Type B pancreatic cell (in vitro differentiated cells): Measurements from ENCODE around the gene PLEKHG4B. TPM values are rescaled to one million over a fixed set of nuclear protein-coding genes. Genes with fewer than 3 reads are reported as not detected.
"Not testable (repeated sequence)": the region's sequence is repeated elsewhere in the genome, so short reads cannot be mapped to it uniquely, and the experiment has no call there.

Experiments
- DNase-seq: peaks from one replicate; pipeline ENCODE4 v3.0.0; 2021; ENCODE audit warnings: mixed read lengths; ENCODE audit not compliant: unreplicated experiment; ENCODE audit errors: extremely low spot score
- H3K27ac Mint-ChIP-seq: 2 replicates; pipeline ENCODE4 v1.8.0; 2021; ENCODE audit warnings: mild to moderate bottlenecking, mixed read lengths
- H3K27me3 Mint-ChIP-seq: 2 replicates; pipeline ENCODE4 v1.8.0; 2021; ENCODE audit warnings: mixed read lengths
- H3K36me3 Mint-ChIP-seq: 2 replicates; pipeline ENCODE4 v1.8.0; 2021; ENCODE audit warnings: mixed read lengths
- H3K4me1 Mint-ChIP-seq: one replicate; pipeline ENCODE4 v1.8.0; 2021; ENCODE audit warnings: mixed read lengths; ENCODE audit not compliant: unreplicated experiment
- H3K4me3 Mint-ChIP-seq: 2 replicates; pipeline ENCODE4 v1.8.0; 2021; ENCODE audit warnings: mild to moderate bottlenecking, mixed read lengths
- H3K9me3 Mint-ChIP-seq: 2 replicates; pipeline ENCODE4 v1.8.0; 2021; ENCODE audit warnings: mixed read lengths
- total RNA-seq: library from RNA; stranded (reverse); gene quantifications from 2 replicates; pipeline ENCODE4 v1.2.1, GENCODE V29; 2021; ENCODE audit warnings: low replicate concordance
- TF ChIP-seq, protein P1 (sequence below): fragments of 200-600 bp; sonication (generic); conservative IDR thresholded peaks from 2 replicates; pipeline ENCODE4 v1.5.0; 2021; ENCODE audit warnings: antibody characterized with exemption, mild to moderate bottlenecking

PLEKHG4B gene
- total RNA-seq, 1 donor from 2014 or later: 32.8 TPM

GRCh38 chr5:228886-229285 is 136.9 kb downstream of the PLEKHG4B start:
- TF ChIP-seq, protein P1, sequence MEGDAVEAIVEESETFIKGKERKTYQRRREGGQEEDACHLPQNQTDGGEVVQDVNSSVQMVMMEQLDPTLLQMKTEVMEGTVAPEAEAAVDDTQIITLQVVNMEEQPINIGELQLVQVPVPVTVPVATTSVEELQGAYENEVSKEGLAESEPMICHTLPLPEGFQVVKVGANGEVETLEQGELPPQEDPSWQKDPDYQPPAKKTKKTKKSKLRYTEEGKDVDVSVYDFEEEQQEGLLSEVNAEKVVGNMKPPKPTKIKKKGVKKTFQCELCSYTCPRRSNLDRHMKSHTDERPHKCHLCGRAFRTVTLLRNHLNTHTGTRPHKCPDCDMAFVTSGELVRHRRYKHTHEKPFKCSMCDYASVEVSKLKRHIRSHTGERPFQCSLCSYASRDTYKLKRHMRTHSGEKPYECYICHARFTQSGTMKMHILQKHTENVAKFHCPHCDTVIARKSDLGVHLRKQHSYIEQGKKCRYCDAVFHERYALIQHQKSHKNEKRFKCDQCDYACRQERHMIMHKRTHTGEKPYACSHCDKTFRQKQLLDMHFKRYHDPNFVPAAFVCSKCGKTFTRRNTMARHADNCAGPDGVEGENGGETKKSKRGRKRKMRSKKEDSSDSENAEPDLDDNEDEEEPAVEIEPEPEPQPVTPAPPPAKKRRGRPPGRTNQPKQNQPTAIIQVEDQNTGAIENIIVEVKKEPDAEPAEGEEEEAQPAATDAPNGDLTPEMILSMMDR: no peak
- no peak for DNase-seq
- H3K36me3 Mint-ChIP-seq: peaks cover 35% of the 10 kb centered on the region
- no peak overlapping the region for H3K27ac Mint-ChIP-seq
- no peaks in the 10 kb centered on the region for H3K27me3 Mint-ChIP-seq
- no peaks in the 10 kb centered on the region for H3K4me1 Mint-ChIP-seq
- H3K9me3 Mint-ChIP-seq: no peaks in the 10 kb centered on the region
- H3K4me3 Mint-ChIP-seq: no peak overlapping the region

DNA sequence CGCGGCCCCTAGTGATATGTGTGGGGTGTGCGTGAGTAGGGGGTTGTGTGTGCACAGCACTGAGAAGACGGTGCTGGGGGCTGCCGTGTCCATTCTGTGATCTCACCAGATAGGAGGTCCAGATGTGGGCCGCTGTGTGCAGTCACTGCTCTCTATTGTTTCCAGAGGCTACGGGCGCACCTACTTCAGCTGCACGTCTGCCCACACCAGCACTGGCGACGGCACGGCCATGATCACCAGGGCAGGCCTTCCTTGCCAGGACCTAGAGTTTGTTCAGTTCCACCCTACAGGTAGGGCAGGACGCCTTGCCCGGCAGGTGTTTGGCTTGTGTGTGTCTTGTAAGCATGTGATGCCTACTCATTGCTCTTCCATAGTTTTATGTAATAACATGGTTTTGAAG is 138.7 kb downstream of the PLEKHG4B start:
- Mint-ChIP-seq H3K36me3 (peaks cover 36% of the 10 kb centered on the region), H3K9me3 (no peaks in the 10 kb centered on the region), H3K27ac (no peak overlapping the region), H3K4me1 (no peaks in the 10 kb centered on the region), H3K27me3 (no peaks in the 10 kb centered on the region), H3K4me3 (no peak overlapping the region)
- TF ChIP-seq, protein P1: no peak
- DNase-seq: no peak

DNA sequence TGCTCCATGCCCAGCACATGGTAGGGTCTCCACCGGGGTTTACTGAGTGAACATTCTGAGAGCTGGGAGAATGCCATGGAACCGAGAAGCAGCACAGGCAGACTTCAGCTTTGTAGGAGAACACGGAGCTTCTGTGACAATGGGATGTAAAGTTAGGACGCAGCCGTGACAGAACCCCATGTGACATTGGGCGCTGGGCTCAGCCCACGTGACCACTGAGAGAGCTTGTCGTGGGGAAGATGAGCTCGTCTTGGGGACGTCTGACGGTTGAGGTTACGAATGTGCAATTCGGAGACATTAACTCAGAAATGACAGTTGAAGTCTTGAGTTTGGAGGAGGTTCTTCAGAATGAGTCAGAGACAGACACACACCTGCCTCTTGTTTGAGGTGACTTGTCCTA is 139.7 kb downstream of the PLEKHG4B start:
- DNase-seq: no peak
- Mint-ChIP-seq H3K27ac (no peak overlapping the region), H3K36me3 (peaks cover 32% of the 10 kb centered on the region), H3K4me1 (no peaks in the 10 kb centered on the region), H3K4me3 (no peak overlapping the region), H3K27me3 (no peaks in the 10 kb centered on the region), H3K9me3 (no peaks in the 10 kb centered on the region)
- TF ChIP-seq, protein P1: no peak

DNA sequence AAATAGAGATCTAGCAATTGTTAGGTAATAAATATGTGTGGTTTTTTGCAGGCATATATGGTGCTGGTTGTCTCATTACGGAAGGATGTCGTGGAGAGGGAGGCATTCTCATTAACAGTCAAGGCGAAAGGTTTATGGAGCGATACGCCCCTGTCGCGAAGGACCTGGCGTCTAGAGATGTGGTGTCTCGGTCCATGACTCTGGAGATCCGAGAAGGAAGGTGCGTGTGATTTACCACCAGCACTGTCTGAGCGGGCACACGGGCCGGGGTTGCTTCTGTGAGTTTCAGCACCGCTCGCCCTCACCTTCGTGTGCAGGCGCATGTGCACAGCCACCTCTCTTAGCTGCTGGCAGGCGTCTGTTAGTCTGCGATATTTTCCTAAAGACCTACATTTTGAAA is 141.5 kb downstream of the PLEKHG4B start:
- not testable (repeated sequence) for H3K27ac Mint-ChIP-seq, H3K4me3 Mint-ChIP-seq, DNase-seq, H3K27me3 Mint-ChIP-seq, H3K4me1 Mint-ChIP-seq, H3K9me3 Mint-ChIP-seq
- peaks cover 24% of the 10 kb centered on the region for H3K36me3 Mint-ChIP-seq

GRCh38 chr5:234450-234849 is 142.5 kb downstream of the PLEKHG4B start:
- no peaks in the 10 kb centered on the region for H3K9me3 Mint-ChIP-seq
- H3K27ac Mint-ChIP-seq: no peak overlapping the region
- TF ChIP-seq, protein P1: no peak
- H3K4me1 Mint-ChIP-seq: no peaks in the 10 kb centered on the region
- DNase-seq: no peak
- peaks cover 17% of the 10 kb centered on the region for H3K36me3 Mint-ChIP-seq
- H3K4me3 Mint-ChIP-seq: no peak overlapping the region
- H3K27me3 Mint-ChIP-seq: no peaks in the 10 kb centered on the region

DNA sequence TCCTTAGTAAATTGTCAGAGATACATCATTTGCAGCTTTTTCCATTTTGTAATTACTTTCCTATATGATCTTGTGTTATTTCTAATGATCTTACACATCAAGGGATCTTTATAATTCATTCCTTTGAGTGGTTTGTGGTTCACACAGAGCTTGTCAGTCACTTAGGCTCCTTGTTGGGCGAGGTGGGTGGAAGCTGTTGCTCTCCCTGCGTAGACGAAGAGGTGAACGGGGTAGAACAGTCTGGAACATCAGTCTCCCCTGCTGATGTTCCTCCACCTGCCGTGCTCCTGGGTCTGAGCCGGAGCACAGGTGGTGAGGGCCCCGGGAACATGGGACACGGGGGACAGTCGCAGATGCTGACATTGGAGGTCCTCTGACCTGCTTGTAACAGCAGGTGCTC is 143.6 kb downstream of the PLEKHG4B start:
- peaks cover 18% of the 10 kb centered on the region for H3K36me3 Mint-ChIP-seq
- H3K9me3 Mint-ChIP-seq, H3K27me3 Mint-ChIP-seq, DNase-seq, H3K27ac Mint-ChIP-seq, H3K4me3 Mint-ChIP-seq, H3K4me1 Mint-ChIP-seq: not testable (repeated sequence)

GRCh38 chr5:237931-238330 is 146.0 kb downstream of the PLEKHG4B start:
- H3K9me3 Mint-ChIP-seq, H3K27me3 Mint-ChIP-seq, H3K4me1 Mint-ChIP-seq, DNase-seq, H3K4me3 Mint-ChIP-seq, H3K27ac Mint-ChIP-seq: not testable (repeated sequence)
- H3K36me3 Mint-ChIP-seq: peaks cover 33% of the 10 kb centered on the region

Other genes starting within 250 kb of the PLEKHG4B start
- not detected in 2 replicates for gene LRRC14B, start 99.3 kb downstream of the PLEKHG4B start, total RNA-seq
- 6.0 and 10.8 TPM in 2 replicates for gene CCDC127, start 126.0 kb downstream of the PLEKHG4B start, total RNA-seq
- 143 and 179 TPM in 2 replicates for gene SDHA, start 126.2 kb downstream of the PLEKHG4B start, total RNA-seq
- 90.8 and 107 TPM in 2 replicates for gene PDCD6, start 179.5 kb downstream of the PLEKHG4B start, total RNA-seq
- 7.9 and 13.4 TPM in 2 replicates for gene AHRR, start 229.5 kb downstream of the PLEKHG4B start, total RNA-seq